Caco-2 (cell line): ENCODE data around the gene RFX2. TPM values are rescaled to one million over a fixed set of nuclear protein-coding genes. Genes with fewer than 3 reads are reported as not detected.

Source experiments
- BruUV-seq: library from RNA; stranded (reverse); fragments of 400-500 nt; replicated peaks from 2 replicates; lab custom pipeline; 2021; lab: Mats Ljungman, UMichigan
- CTCF ChIA-PET: fragments of 300-600 bp; sonication (Branson Sonifier 250); formaldehyde crosslinking; loops from one replicate; lab custom pipeline; 2022; ENCODE audit warnings: antibody characterized with exemption; lab: Charles Lee
- POLR2A ChIA-PET: fragments of 300-600 bp; sonication (Branson Sonifier 250); formaldehyde crosslinking; loops from one replicate; lab custom pipeline; 2022; ENCODE audit warnings: antibody characterized with exemption; lab: Charles Lee
- DNase-seq, 2 experiments: peaks; one replicate each; pipeline versions ENCODE4 v3.0.0 to v3.0.0-alpha.2; 2020 to 2022
- H3K27me3 ChIP-seq: replicated peaks from 2 replicates; pipeline ENCODE4 v1.6.0; 2011; ENCODE audit warnings: low read length; ENCODE audit not compliant: control insufficient read depth, insufficient read depth
- H3K36me3 ChIP-seq: 2 replicates; pipeline ENCODE4 v1.5.1; 2011; ENCODE audit warnings: low read length; ENCODE audit not compliant: control insufficient read depth, insufficient read depth
- H3K4me1 ChIP-seq: fragments of 250-450 bp; sonication (Bioruptor Pico); 2 replicates; pipeline ENCODE4 v1.5.1; 2020; ENCODE audit warnings: mild to moderate bottlenecking
- H3K4me3 ChIP-seq: 2 replicates; pipeline ENCODE4 v1.5.1; 2011; ENCODE audit warnings: low read depth, mild to moderate bottlenecking, control low read depth, low read length
- H3K9me3 ChIP-seq: fragments of 250-450 bp; sonication (Bioruptor Pico); 2 replicates; pipeline ENCODE4 v1.5.1; 2020; ENCODE audit warnings: mild to moderate bottlenecking, moderate library complexity
- H3K27ac Mint-ChIP-seq: one replicate; pipeline ENCODE4 v1.8.0; 2022; ENCODE audit warnings: mixed read lengths; ENCODE audit not compliant: unreplicated experiment
- H3K27me3 Mint-ChIP-seq: one replicate; pipeline ENCODE4 v1.8.0; 2022; ENCODE audit warnings: mixed read lengths; ENCODE audit not compliant: insufficient read depth, unreplicated experiment
- H3K36me3 Mint-ChIP-seq: one replicate; pipeline ENCODE4 v1.8.0; 2022; ENCODE audit warnings: mild to moderate bottlenecking, mixed read lengths; ENCODE audit not compliant: insufficient read depth, unreplicated experiment
- H3K4me1 Mint-ChIP-seq: one replicate; pipeline ENCODE4 v1.8.0; 2022; ENCODE audit warnings: low read depth, mixed read lengths; ENCODE audit not compliant: unreplicated experiment
- H3K4me3 Mint-ChIP-seq: one replicate; pipeline ENCODE4 v1.8.0; 2022; ENCODE audit warnings: mild to moderate bottlenecking, moderate library complexity, mixed read lengths; ENCODE audit not compliant: unreplicated experiment
- H3K9me3 Mint-ChIP-seq: one replicate; pipeline ENCODE4 v1.8.0; 2022; ENCODE audit warnings: mixed read lengths; ENCODE audit not compliant: unreplicated experiment
- intact Hi-C: fragments of 100-400 bp; cut with micrococcal nuclease; formaldehyde crosslinking; loops from one replicate; pipeline ENCODE4 v1.10.0; 2022; ENCODE audit not compliant: unreplicated experiment
- total RNA-seq: library from RNA; stranded (reverse); gene quantifications from 2 replicates; pipeline ENCODE4 v1.2.3, GENCODE V29; 2022
- TF ChIP-seq, protein P1 (sequence below), 2 experiments: fragments of 200-600 bp in 1 of 2; IDR thresholded peaks; 1 replicate in 1 of 2; 2 replicates in 1 of 2; pipeline versions ENCODE4 v1.5.1 to v1.8.0; 2011 to 2022; ENCODE audit warnings: antibody characterized with exemption in 1 of 2, control low read depth in 1 of 2, inconsistent platforms in 1 of 2, low read depth in 1 of 2, low read length in 1 of 2, mild to moderate bottlenecking in 1 of 2, moderate library complexity in 1 of 2; ENCODE audit not compliant: insufficient read depth in 1 of 2, severe bottlenecking in 1 of 2, unreplicated experiment in 1 of 2

Gene RFX2
- total RNA-seq, 1 experiment from 2014 or later: 9.3 TPM

DNA sequence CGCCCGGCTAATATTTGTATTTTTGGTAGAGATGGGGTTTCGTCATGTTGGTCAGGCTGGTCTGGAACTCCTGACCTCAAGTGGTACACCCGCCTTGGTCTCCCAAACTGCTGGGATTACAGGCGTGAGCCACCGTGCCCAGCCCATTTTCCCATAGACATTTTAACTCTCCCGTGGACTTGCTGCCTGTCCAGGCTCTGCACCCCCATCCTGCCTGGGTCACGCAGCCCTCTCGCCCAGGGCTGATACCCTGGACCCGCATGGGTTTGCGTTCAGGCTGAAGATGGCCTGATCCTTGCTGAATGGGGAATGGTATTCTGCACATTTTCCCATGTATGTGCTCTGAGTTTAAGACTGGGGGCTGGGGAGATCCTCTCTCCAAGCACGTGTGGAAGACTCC is 86.4 kb downstream of the RFX2 start:
- Mint-ChIP-seq H3K9me3 (no peaks in the 10 kb centered on the region), H3K27me3 (no peaks in the 10 kb centered on the region), H3K27ac (no peak overlapping the region), H3K4me1 (no peaks in the 10 kb centered on the region), H3K4me3 (no peak overlapping the region), H3K36me3 (peaks cover 5% of the 10 kb centered on the region)
- CTCF ChIA-PET: interaction anchor here (2.5 kb wide), 1 partner anchor 35 kb away, joined by 44 read pairs; no protein-coding TSS in a partner anchor
- no peak overlapping the region for H3K4me3 ChIP-seq
- TF ChIP-seq, protein P1, sequence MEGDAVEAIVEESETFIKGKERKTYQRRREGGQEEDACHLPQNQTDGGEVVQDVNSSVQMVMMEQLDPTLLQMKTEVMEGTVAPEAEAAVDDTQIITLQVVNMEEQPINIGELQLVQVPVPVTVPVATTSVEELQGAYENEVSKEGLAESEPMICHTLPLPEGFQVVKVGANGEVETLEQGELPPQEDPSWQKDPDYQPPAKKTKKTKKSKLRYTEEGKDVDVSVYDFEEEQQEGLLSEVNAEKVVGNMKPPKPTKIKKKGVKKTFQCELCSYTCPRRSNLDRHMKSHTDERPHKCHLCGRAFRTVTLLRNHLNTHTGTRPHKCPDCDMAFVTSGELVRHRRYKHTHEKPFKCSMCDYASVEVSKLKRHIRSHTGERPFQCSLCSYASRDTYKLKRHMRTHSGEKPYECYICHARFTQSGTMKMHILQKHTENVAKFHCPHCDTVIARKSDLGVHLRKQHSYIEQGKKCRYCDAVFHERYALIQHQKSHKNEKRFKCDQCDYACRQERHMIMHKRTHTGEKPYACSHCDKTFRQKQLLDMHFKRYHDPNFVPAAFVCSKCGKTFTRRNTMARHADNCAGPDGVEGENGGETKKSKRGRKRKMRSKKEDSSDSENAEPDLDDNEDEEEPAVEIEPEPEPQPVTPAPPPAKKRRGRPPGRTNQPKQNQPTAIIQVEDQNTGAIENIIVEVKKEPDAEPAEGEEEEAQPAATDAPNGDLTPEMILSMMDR (IDR thresholded peaks at IDR 0.05; ENCODE audit: insufficient read depth in 1 of 2, low read depth in 1 of 2, low read length in 1 of 2, severe bottlenecking in 1 of 2, unreplicated experiment in 1 of 2): no peak
- peaks cover 3% of the 10 kb centered on the region for H3K4me1 ChIP-seq
- no TSS peak for BruUV-seq
- intact Hi-C loops: no loop called here
- POLR2A ChIA-PET: no interaction called here
- no peaks in the 10 kb centered on the region for H3K27me3 ChIP-seq
- H3K9me3 ChIP-seq: no peaks in the 10 kb centered on the region
- H3K36me3 ChIP-seq: no peaks in the 10 kb centered on the region
- no peak for DNase-seq

DNA sequence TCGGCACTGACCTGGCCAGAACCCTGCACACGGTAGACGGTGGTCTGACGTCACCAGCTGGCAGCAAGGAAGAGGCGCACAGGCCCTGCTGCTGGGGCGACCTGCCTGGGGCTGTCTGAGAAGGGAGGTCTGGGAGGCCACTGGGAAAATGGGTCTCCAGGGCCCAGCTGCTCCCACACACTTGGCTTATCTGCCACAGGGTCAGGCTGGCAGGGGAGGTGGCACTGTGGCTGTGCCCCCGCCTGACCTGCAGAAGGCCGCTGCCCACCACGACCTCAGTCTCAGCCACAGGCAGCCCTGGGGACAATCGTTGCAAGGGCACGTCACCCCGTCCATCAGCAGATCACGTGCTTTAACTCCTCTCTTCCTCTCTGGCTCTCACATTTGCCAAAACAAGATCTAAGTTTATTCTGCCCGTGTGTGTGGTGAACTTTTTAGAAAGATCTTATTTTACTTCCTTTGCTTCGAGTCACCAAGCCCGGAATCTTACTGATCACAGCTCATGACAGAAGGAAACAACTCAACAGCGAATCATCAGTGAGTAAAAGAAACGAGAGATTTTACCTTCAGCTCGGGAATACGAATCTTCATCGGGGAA is 87.1 kb downstream of the RFX2 start:
- BruUV-seq: no TSS peak
- intact Hi-C loops: no loop called here
- no peak for DNase-seq
- Mint-ChIP-seq H3K9me3 (no peaks in the 10 kb centered on the region), H3K4me3 (no peak overlapping the region), H3K27ac (no peak overlapping the region), H3K4me1 (no peaks in the 10 kb centered on the region), H3K36me3 (peaks cover 5% of the 10 kb centered on the region), H3K27me3 (no peaks in the 10 kb centered on the region)
- TF ChIP-seq, protein P1 (IDR thresholded peaks at IDR 0.05; ENCODE audit: insufficient read depth in 1 of 2, low read depth in 1 of 2, low read length in 1 of 2, severe bottlenecking in 1 of 2, unreplicated experiment in 1 of 2): no peak
- H3K4me1 ChIP-seq: peaks cover 3% of the 10 kb centered on the region
- ChIA-PET CTCF (interaction anchor here (1.4 to 2.5 kb wide), 3 partner anchors 16 to 38 kb away, joined by 4 to 44 read pairs (median 6); no protein-coding TSS in a partner anchor), POLR2A (no interaction called here)
- no peak overlapping the region for H3K4me3 ChIP-seq
- no peaks in the 10 kb centered on the region for H3K9me3 ChIP-seq
- H3K36me3 ChIP-seq: no peaks in the 10 kb centered on the region
- H3K27me3 ChIP-seq: no peaks in the 10 kb centered on the region

DNA sequence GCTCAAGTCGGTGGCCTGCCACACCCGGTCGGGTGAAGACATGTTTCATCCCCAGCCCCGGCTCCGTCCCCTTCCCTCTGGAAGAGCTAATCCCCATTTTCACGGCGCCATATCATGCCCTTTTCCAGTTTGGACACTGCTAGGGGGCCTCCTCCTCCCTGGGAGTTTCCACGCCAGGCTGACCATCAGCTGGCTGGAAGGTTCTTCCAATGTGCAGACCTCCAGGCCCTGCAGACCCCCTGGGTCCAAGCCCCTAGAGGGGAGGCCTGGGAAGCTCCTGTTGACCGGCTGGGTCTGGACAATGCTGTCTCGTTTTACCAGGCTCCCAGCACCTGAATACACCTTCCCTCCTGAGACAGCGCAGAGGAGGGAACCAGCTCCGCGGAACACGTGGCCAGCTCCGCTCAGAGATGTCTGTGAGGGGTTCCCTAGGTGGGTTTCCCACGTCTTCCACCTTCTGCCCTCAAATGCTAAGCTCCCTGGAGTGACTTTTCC is 87.7 kb downstream of the RFX2 start:
- no peak for DNase-seq
- BruUV-seq: no TSS peak
- no peak overlapping the region for H3K4me3 ChIP-seq
- H3K4me1 ChIP-seq: peaks cover 3% of the 10 kb centered on the region
- ChIA-PET POLR2A (no interaction called here), CTCF (interaction anchor here (0.8 to 2.5 kb wide), 11 partner anchors 16 to 249 kb away, joined by 3 to 44 read pairs (median 5); partner anchors contain the start of gene RANBP3)
- H3K36me3 Mint-ChIP-seq: peaks cover 5% of the 10 kb centered on the region
- no peaks in the 10 kb centered on the region for H3K9me3 Mint-ChIP-seq
- intact Hi-C loops: loop anchor here (1.0 kb wide), 1 partner anchor 35 kb away; no protein-coding TSS in a partner anchor
- H3K27me3 ChIP-seq: no peaks in the 10 kb centered on the region
- H3K4me1 Mint-ChIP-seq: no peaks in the 10 kb centered on the region
- H3K27ac Mint-ChIP-seq: no peak overlapping the region
- TF ChIP-seq, protein P1 (IDR thresholded peaks at IDR 0.05; ENCODE audit: insufficient read depth in 1 of 2, low read depth in 1 of 2, low read length in 1 of 2, severe bottlenecking in 1 of 2, unreplicated experiment in 1 of 2): no peak
- H3K4me3 Mint-ChIP-seq: no peak overlapping the region
- H3K9me3 ChIP-seq: no peaks in the 10 kb centered on the region
- H3K27me3 Mint-ChIP-seq: no peaks in the 10 kb centered on the region
- H3K36me3 ChIP-seq: no peaks in the 10 kb centered on the region
